GM19240 (cell line): Measurements from ENCODE around the gene RSU1.
"Not testable (repeated sequence)": the region's sequence is repeated elsewhere in the genome, so short reads cannot be mapped to it uniquely, and the experiment has no call there.

ENCODE experiments used
- DNase-seq: peaks from one replicate; pipeline ENCODE4 v3.0.0; 2011; ENCODE audit warnings: low spot score; ENCODE audit not compliant: insufficient read length

The RSU1 gene

DNA sequence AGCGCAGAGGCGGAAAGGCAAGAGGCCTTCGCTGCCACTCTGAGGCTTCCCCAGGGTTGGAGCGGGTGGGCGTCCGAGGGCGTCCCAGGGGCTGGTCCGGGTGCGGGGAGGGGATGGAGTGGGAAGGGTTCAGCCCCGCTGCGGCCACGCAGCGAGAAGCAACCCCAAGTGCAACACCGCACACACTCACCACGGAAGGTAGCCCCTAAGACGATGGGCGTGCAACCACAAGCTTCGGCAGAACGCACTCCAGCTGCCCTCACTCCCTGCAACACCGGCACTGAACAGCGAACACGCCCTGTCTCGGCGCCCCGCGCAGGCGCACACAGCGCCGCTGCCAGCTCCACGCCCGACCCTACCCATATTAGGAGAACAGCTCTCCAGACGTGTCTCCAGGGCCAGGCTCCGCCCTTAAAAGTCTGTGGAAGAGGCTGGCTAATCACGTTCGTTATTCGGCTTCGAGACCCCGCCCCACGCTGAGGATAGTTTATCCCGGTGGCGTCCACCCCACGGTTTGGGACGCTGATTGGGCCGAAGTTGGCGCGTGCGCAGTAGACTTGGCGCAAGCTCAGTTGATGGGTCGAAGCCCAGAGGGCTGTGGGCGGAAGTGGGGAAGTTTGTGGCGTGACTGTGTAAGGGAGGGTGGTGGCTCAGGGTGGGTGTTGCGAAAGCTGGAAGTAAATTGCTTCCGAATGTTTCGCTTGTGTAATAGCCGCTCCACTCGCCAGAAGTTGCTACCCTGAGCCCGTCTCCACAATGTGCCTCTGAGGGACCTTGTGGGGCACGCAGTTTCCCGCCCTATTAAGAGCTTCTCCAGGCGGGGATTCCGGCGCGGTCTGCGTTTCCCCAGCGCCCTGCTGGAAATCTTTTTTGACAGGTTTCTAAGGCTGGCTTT is at the start of gene RSU1:
TSS of gene RSU1 (minus strand) at position 300 of the 895 bp plus-strand sequence. CDS start 343 bp downstream, outside the sequence.
- peak; percentile 86 for DNase-seq

GRCh38 chr10:16866541-16867275 is 49.5 kb upstream of the RSU1 start:
- no peak for DNase-seq

DNA sequence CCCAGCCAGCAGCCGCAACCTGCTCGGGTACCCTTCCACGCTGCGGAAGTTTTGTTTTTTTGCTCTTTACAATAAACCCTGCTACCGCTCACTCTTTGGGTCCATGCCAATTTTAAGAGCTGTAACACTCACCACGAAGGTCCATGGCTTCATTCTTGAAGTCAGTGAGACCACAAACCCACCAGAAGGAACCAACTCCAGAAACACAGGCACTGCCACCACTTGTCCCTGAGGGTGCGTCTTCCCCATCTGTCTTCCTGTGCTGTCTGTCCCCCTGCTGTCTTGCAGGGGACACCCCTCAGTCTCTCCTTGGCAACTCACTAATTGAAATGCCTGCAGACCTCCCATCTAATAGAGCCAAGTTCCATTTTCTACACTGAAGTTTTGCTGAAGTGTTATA is 48.5 kb upstream of the RSU1 start:
- DNase-seq: no peak

DNA sequence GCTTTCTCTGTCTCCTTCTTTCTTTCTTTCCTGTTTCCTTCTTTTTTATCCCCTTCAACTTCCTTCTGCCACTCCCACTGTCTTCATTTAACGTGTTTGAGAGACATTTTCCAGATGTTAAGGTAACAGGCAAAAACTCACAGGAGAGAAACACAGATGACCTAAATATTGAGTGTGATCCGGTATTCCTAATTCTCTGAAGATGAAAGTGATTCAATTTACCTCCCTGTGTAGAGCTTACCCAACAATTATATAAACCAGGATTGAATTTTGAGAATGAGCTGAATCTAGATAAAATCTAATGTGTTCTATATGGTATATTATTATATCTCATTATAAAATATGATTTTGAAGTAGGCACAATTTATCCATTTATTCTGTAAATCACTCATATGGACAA is 46.5 kb upstream of the RSU1 start:
- DNase-seq: no peak

- DNase-seq: no peak
These were observed 40.2 kb upstream of the RSU1 start for GRCh38 chr10:16857419-16857818.

- no peak for DNase-seq
These were observed 39.3 kb upstream of the RSU1 start for GRCh38 chr10:16856567-16856966.

DNA sequence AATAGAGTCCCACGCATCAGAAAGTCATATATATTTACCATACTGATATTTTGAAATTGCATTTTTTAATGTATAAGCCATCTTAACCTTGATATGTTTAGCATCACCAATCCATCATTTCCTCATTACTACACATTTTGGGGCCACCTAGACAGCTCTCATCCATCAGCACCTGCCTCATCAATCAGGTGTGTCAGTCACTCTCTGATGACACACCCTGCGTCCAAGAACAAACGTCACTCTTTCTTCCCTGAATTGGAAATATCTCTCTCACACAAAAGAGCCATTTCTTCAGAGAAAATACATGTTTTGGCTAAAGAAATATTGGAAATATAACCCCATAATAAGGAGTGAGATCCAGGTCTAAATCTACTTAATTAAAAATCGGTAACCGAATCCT is 38.9 kb upstream of the RSU1 start:
- DNase-seq: no peak

GRCh38 chr10:16854623-16855022 is 37.4 kb upstream of the RSU1 start:
- no peak for DNase-seq

DNA sequence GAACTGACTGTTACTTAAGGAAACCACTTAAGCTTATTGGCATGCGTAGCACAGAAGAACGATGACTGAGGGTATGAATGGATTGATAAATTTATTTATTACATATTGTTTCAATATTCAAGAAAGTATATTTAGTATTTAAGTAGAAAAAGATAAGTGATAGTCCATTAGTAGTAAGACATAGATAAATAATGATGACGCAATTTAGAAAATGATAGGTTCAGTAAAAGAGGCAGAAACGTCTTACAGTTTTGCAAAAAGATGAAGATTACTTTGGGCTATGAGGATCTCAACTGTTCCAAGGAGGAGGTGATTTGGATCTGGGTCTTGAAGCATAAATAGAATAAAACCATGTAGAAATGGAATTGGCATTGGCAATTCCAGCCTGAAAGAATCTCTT is 36.6 kb upstream of the RSU1 start:
- no peak for DNase-seq

DNA sequence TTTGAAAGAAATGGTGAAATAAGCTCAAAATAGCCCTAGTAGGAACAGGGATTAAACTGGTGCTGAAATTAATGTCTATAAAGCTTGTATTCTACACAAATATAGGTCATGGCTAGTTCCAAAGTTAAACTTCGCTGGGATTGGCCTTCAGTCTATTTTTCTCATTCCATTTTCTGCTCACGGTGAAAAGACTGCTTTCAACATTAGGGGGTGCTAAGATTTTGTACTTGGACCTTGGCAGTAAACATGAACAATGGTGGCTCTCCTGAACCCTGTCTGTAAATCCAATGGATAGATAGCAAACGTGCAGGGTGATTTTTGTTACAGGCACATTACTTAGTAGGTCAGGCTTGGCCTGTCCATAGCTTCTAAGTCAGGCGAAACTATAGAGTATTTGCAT is 36.0 kb upstream of the RSU1 start:
- no peak for DNase-seq

DNA sequence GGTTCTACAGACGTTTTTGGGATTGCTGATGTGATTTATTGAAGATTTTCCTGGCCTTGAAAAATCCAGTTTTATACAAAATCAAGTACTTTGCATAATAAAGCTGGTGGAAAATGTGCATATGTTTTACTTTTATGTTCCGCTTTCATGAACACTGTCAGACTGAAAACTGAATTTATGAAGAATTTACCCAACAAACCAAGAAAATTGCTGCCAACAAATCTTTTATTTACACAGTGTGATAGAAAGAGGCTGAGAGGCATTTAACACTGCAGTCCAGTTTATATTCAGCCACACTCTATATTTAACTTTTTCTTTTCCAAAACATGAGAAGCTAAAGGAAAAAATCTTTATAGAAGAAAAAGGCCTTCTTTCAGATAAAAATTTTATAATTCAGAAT is 35.4 kb upstream of the RSU1 start:
- DNase-seq: no peak

- DNase-seq: no peak
These were observed 31.4 kb upstream of the RSU1 start for GRCh38 chr10:16848562-16849154.

DNA sequence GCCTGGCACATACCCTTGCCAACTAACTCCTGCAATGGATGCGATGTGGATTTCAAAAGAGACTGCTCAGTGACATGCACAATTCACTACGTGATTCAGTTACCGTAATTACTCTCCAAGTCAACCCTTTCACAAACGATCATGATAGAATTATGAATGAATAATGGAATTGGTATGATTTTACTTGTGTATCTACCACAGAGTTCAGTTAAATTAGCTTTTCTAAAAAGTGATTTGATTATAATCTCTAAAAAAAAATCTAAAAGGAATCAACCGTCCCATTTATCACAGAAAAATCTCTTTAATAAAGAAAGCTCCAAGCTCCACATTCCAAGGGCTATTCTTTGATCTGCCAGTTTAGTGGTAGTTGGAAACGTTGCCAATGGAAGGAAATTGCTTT is 30.4 kb upstream of the RSU1 start:
- DNase-seq: no peak

DNA sequence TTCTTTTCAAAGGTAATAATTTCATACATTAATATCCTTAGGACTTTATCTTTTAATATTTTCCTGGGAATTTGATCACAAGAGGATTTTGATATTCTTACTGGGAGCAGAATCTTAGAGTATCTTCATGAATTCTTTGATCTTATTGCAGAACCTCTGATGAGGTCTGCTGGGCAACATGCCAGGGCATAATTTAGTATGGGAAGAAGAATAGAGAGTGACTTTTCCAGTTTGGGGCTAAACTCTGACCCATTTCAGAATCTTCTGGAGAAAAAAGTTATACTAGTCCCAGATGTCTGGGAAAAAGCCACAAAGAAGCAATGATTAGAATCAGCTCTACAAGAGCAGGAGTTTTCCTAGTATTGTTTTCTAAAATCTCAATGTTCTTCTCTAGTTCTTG is 28.0 kb upstream of the RSU1 start:
- DNase-seq: no peak

GRCh38 chr10:16843252-16843870 is 26.1 kb upstream of the RSU1 start:
- DNase-seq: no peak

GRCh38 chr10:16835228-16835627 is 18.0 kb upstream of the RSU1 start:
- no peak for DNase-seq

GRCh38 chr10:16832351-16833080 is 15.3 kb upstream of the RSU1 start:
- DNase-seq: no peak

DNA sequence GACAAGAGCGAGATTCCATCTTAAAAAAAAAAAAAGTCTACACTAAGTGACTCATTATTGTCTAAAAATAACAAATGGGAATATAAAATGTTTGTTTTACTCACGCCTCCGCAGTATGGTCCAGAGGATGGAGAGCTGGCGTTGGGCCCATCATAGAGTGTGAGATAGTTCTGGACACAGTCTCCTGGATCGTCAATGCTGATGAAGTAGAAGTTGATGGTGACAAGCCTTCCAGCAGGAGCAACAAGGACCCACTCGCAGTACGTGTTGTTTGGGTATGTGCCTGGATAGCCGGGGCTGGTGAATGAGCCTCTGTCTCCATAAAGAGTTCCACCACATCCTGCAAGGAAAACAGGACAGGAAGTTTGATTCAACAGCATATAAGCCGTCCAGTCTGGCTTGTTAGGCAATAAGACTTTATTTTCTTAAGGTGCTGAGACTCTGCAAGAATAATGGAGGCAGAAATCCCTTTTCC is 11.5 kb upstream of the RSU1 start:
- no peak for DNase-seq

DNA sequence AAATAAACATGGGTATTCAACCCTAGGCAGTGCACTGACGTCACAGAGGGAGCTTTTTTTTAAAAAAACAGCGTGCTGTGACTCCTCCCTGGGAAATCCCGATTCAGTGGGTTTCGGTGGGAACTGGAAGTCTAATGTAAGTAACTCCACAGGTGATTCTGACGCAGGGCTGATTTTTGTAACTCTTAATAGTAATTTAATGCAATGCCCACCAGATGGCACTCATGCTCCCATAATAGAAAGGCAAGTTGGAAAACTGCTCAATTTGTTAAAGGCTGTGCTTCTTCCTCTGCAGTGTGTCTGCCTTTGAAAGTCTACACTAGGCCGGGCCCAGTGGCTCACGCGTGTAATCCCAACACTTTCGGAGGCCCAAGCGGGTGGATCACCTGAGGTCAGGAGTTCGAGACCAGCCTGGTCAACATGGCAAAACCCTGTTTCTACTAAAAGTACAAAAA is 10.9 kb upstream of the RSU1 start:
- no peak for DNase-seq

- DNase-seq: not testable (repeated sequence)
These were observed 10.2 kb upstream of the RSU1 start for GRCh38 chr10:16827474-16827873.
